HepG2 (cell line): ENCODE measurements around the gene C16orf95. TPM values are rescaled to one million over a fixed set of nuclear protein-coding genes. Genes with fewer than 3 reads are reported as not detected.

Experiments used
- CREB3 ChIP-seq: sonication (generic); formaldehyde crosslinking; IDR thresholded peaks from 2 replicates; pipeline ENCODE4 v1.5.0; 2020; ENCODE audit warnings: missing genetic modification reagents
- DMAP1 ChIP-seq: IDR thresholded peaks from 2 replicates; pipeline ENCODE4 v1.6.1; 2016
- MAF1 ChIP-seq: sonication (generic); formaldehyde crosslinking; IDR thresholded peaks from 2 replicates; pipeline ENCODE4 v1.5.0; 2020; ENCODE audit warnings: missing genetic modification reagents, borderline replicate concordance
- MAFG ChIP-seq: sonication (generic); formaldehyde crosslinking; IDR thresholded peaks from 2 replicates; pipeline ENCODE4 v1.5.1; 2020; ENCODE audit warnings: mild to moderate bottlenecking, missing genetic modification reagents
- NRL ChIP-seq: sonication (generic); formaldehyde crosslinking; IDR thresholded peaks from 2 replicates; pipeline ENCODE4 v1.5.0; 2020; ENCODE audit warnings: missing genetic modification reagents, mild to moderate bottlenecking, moderate library complexity, borderline replicate concordance
- PAWR ChIP-seq: sonication (generic); formaldehyde crosslinking; IDR thresholded peaks from 2 replicates; pipeline ENCODE4 v1.4.0; 2020; ENCODE audit warnings: missing genetic modification reagents, mild to moderate bottlenecking, borderline replicate concordance
- PAX8 ChIP-seq: sonication (generic); formaldehyde crosslinking; IDR thresholded peaks from 2 replicates; pipeline ENCODE4 v1.8.0; 2022; ENCODE audit warnings: mild to moderate bottlenecking, missing genetic modification reagents, borderline replicate concordance
- PHB2 ChIP-seq: fragments of 450-650 bp; IDR thresholded peaks from 2 replicates; pipeline ENCODE4 v1.6.1; 2018; ENCODE audit not compliant: partially characterized antibody
- RFX5 ChIP-seq: IDR thresholded peaks from 2 replicates; pipeline ENCODE4 v1.6.1; 2011; ENCODE audit warnings: low read depth, low read length, improper control_type of control experiment
- RFXAP ChIP-seq: sonication (generic); formaldehyde crosslinking; IDR thresholded peaks from 2 replicates; pipeline ENCODE4 v1.4.0; 2020; ENCODE audit warnings: missing genetic modification reagents, borderline replicate concordance
- SIX1 ChIP-seq: sonication (generic); formaldehyde crosslinking; IDR thresholded peaks from 2 replicates; pipeline ENCODE4 v1.4.0; 2020; ENCODE audit warnings: missing genetic modification reagents, borderline replicate concordance
- SMARCE1 ChIP-seq: fragments of 450-650 bp; IDR thresholded peaks from 2 replicates; pipeline ENCODE4 v1.6.1; 2017; ENCODE audit warnings: borderline replicate concordance
- ZC3H13 ChIP-seq: sonication (generic); formaldehyde crosslinking; IDR thresholded peaks from 2 replicates; pipeline ENCODE4 v1.8.1; 2023; ENCODE audit warnings: mild to moderate bottlenecking, missing genetic modification reagents, moderate library complexity
- ZKSCAN1 ChIP-seq: fragments of 150-350 bp; IDR thresholded peaks from 2 replicates; pipeline ENCODE4 v1.6.1; 2014; ENCODE audit warnings: low read length
- ZNF101 ChIP-seq: sonication (generic); formaldehyde crosslinking; IDR thresholded peaks from 2 replicates; pipeline ENCODE4 v1.4.0; 2020; ENCODE audit warnings: mild to moderate bottlenecking, low read depth, missing genetic modification reagents, borderline replicate concordance
- ZNF24 ChIP-seq: fragments of 450-650 bp; IDR thresholded peaks from 2 replicates; pipeline ENCODE4 v1.6.1; 2017; ENCODE audit warnings: antibody characterized with exemption, mild to moderate bottlenecking
- ZNF383 ChIP-seq: sonication (generic); formaldehyde crosslinking; IDR thresholded peaks from 2 replicates; pipeline ENCODE4 v1.4.0; 2020; ENCODE audit warnings: missing genetic modification reagents, mild to moderate bottlenecking, borderline replicate concordance
- ZNF430 ChIP-seq: sonication (generic); formaldehyde crosslinking; IDR thresholded peaks from 2 replicates; pipeline ENCODE4 v1.9.0; 2021; ENCODE audit warnings: mild to moderate bottlenecking, missing genetic modification reagents
- ZNF580 ChIP-seq: IDR thresholded peaks from 2 replicates; pipeline ENCODE4 v1.6.1; 2016; ENCODE audit warnings: low read depth, borderline replicate concordance
- ZNF7 ChIP-seq: IDR thresholded peaks from 2 replicates; pipeline ENCODE4 v1.6.1; 2016; ENCODE audit warnings: missing biosample characterization, missing genetic modification reagents
- ZNF749 ChIP-seq: sonication (generic); formaldehyde crosslinking; IDR thresholded peaks from 2 replicates; pipeline ENCODE4 v1.8.0; 2022; ENCODE audit warnings: mild to moderate bottlenecking, missing genetic modification reagents, moderate library complexity, borderline replicate concordance
- ZNF790 ChIP-seq: sonication (generic); formaldehyde crosslinking; IDR thresholded peaks from 2 replicates; pipeline ENCODE4 v1.8.0; 2022; ENCODE audit warnings: missing genetic modification reagents, mild to moderate bottlenecking, borderline replicate concordance
- polyA plus RNA-seq, 8 experiments: library from polyadenylated mRNA; depleted of rRNA in 3 of 8; stranded (reverse) in 7 of 8; unstranded in 1 of 8; fragments of >200 nt; fragmentation: Illumina TruSeq in 4 of 8; extraction: Trizol in 4 of 8; gene quantifications; 2 replicates each; pipeline versions ENCODE4 v1.2.1 to v1.2.3, GENCODE V29; 2011 to 2016; ENCODE audit warnings: low read depth in 4 of 8, missing spikeins in 1 of 8, mixed read lengths in 1 of 8; ENCODE audit not compliant: insufficient read depth in 1 of 8
- total RNA-seq, 5 experiments: library from RNA; depleted of rRNA; stranded (reverse); fragments of >200 nt; fragmentation: Illumina TruSeq; extraction: Trizol; gene quantifications; 2 replicates each; pipeline ENCODE4 v1.2.3, GENCODE V29; 2016; ENCODE audit warnings: low read depth in 1 of 5
- TF ChIP-seq, protein P1 (sequence below): sonication (generic); formaldehyde crosslinking; IDR thresholded peaks from 2 replicates; pipeline ENCODE4 v1.4.0; 2020; ENCODE audit warnings: mild to moderate bottlenecking, missing genetic modification reagents
- TF ChIP-seq, protein P2 (sequence below): sonication (generic); formaldehyde crosslinking; IDR thresholded peaks from 2 replicates; pipeline ENCODE4 v1.4.0; 2020; ENCODE audit warnings: missing genetic modification reagents, low read depth, mild to moderate bottlenecking, borderline replicate concordance
- TF ChIP-seq, protein P3 (sequence below): sonication (generic); formaldehyde crosslinking; IDR thresholded peaks from 2 replicates; pipeline ENCODE4 v1.5.1; 2020; ENCODE audit warnings: missing genetic modification reagents, mild to moderate bottlenecking, borderline replicate concordance

The C16orf95 gene
- total and polyA plus RNA-seq, 2 of the 13 experiments (the other 11 are each of a cell fraction or from before 2014, with no cell fraction given) = 2.8 to 8.6 TPM

DNA sequence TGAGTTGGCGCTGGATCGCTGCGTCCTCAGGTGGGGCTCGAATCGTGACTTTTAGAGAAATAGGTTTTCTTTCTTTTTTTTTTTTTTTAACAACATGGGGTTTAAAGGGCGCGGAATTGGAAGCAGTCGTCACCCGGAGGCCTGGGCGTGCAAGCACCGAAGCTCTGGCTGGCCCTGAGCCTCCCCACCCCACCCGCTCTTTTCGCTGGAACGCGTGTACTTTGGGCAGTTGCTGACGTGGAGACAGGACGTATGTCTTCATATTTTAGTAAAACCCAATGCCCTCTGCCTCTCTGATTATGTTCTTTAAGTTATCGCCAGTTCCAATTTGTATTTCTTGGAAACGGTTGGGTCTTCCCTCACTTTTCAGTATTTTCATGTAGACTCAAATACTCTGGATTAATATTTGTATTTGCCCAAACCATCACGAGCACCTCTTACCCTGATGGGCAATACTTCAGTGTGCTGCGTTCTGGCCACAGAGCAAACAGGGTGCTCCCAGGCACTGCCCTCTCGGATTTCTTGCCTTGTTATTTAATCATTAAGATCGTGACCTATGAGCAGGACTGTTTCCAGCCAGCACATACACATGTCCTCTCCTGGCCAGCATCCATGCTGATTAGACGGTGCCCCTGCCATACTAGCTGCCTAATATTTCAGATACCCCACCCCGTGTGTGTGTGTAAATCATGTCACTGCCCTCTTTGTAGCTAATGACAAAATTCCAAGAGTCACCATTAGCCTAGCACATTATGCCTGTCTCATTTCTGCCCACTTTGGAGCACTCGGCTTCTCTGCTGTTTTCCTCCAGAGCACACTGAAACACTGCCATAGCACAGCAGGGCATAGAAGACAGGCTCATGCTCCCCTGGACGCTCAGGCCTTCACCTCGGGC, 805 bp upstream of the C16orf95 start (continued):
- no peak for TF ChIP-seq PHB2
- no peak for TF ChIP-seq SMARCE1
- no peak for TF ChIP-seq CREB3 (CRISPR knock-in tag)
- TF ChIP-seq RFXAP (CRISPR knock-in tag) = no peak
- no peak for TF ChIP-seq PAX8 (CRISPR knock-in tag)
- peak; percentile 46 for TF ChIP-seq DMAP1 (CRISPR knock-in tag)
- no peak for TF ChIP-seq ZKSCAN1
- no peak for TF ChIP-seq ZNF430 (CRISPR knock-in tag)
- TF ChIP-seq ZNF749 (CRISPR knock-in tag) = no peak
- no peak for TF ChIP-seq ZNF580
- no peak for TF ChIP-seq ZNF24
- no peak for TF ChIP-seq ZNF383 (CRISPR knock-in tag)
- TF ChIP-seq, protein P1, sequence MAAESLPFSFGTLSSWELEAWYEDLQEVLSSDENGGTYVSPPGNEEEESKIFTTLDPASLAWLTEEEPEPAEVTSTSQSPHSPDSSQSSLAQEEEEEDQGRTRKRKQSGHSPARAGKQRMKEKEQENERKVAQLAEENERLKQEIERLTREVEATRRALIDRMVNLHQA (CRISPR knock-in tag) = no peak
- TF ChIP-seq ZNF7 (CRISPR knock-in tag) = peak; percentile 78
- TF ChIP-seq, protein P2, sequence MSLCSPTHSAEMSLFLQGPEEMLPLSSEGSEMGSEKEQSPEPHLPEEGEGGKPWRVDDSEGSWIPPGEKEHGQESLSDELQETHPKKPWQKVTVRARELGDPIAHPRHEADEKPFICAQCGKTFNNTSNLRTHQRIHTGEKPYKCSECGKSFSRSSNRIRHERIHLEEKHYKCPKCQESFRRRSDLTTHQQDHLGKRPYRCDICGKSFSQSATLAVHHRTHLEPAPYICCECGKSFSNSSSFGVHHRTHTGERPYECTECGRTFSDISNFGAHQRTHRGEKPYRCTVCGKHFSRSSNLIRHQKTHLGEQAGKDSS (CRISPR knock-in tag) = no peak
- TF ChIP-seq, protein P3, sequence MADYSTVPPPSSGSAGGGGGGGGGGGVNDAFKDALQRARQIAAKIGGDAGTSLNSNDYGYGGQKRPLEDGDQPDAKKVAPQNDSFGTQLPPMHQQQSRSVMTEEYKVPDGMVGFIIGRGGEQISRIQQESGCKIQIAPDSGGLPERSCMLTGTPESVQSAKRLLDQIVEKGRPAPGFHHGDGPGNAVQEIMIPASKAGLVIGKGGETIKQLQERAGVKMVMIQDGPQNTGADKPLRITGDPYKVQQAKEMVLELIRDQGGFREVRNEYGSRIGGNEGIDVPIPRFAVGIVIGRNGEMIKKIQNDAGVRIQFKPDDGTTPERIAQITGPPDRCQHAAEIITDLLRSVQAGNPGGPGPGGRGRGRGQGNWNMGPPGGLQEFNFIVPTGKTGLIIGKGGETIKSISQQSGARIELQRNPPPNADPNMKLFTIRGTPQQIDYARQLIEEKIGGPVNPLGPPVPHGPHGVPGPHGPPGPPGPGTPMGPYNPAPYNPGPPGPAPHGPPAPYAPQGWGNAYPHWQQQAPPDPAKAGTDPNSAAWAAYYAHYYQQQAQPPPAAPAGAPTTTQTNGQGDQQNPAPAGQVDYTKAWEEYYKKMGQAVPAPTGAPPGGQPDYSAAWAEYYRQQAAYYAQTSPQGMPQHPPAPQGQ (CRISPR knock-in tag) = no peak
- no peak for TF ChIP-seq MAF1 (CRISPR knock-in tag)
- no peak for TF ChIP-seq NRL
- no peak for TF ChIP-seq RFX5
- TF ChIP-seq ZNF790 (CRISPR knock-in tag) = no peak
- TF ChIP-seq ZC3H13 = no peak
- no peak for TF ChIP-seq MAFG (CRISPR knock-in tag)
- no peak for TF ChIP-seq ZNF101
- no peak for TF ChIP-seq PAWR
- TF ChIP-seq SIX1 (CRISPR knock-in tag) = no peak
